Activated CD8-positive, alpha-beta memory T cell treated with anti-CD3 and anti-CD28 coated beads for 36 hours (primary cell): ENCODE measurements around the gene PGK1. TPM values are rescaled to one million over a fixed set of nuclear protein-coding genes. Genes with fewer than 3 reads are reported as not detected.
"Not testable (repeated sequence)": the region's sequence is repeated elsewhere in the genome, so short reads cannot be mapped to it uniquely, and the experiment has no call there.

Experiments
- CTCF ChIA-PET: fragments of 350-600 bp; sonication (Branson Sonifier 250); formaldehyde crosslinking; loops from one replicate; lab custom pipeline; 2021; ENCODE audit warnings: antibody characterized with exemption; lab: Charles Lee
- POLR2A ChIA-PET: fragments of 350-600 bp; sonication (Branson Sonifier 250); formaldehyde crosslinking; loops from one replicate; lab custom pipeline; 2021; ENCODE audit warnings: antibody characterized with exemption; lab: Charles Lee
- total RNA-seq, 2 experiments: library from RNA; stranded (reverse); gene quantifications; one replicate each; pipeline ENCODE4 v1.2.3, GENCODE V29; 2021

Gene PGK1
- 1,000 to 10,000 TPM; 1,080 to 1,092 TPM for total RNA-seq

- CTCF ChIA-PET = no interaction called here
- POLR2A ChIA-PET = interaction anchor here (0.6 to 1.3 kb wide), 5 partner anchors 14 to 854 kb away, joined by 3 to 6 read pairs (median 3); partner anchors contain the start of gene ATP7A
These were observed at the start of gene PGK1 for GRCh38 chrX:78103623-78104446. Gene PGK1, plus strand, starts transcription at chrX:78104248. Its CDS starts 93 bp downstream, at chrX:78104341.

GRCh38 chrX:78063687-78064086 is 40.4 kb upstream of the PGK1 start:
- ChIA-PET POLR2A (no interaction called here), CTCF (no interaction called here)

GRCh38 chrX:78064152-78064551 is 39.9 kb upstream of the PGK1 start:
- CTCF ChIA-PET = no interaction called here
- POLR2A ChIA-PET = no interaction called here

- POLR2A ChIA-PET = interaction anchor here (0.8 kb wide), 1 partner anchor 38 kb away, joined by 3 read pairs; no protein-coding TSS in a partner anchor
These were observed 39.1 kb upstream of the PGK1 start for GRCh38 chrX:78064698-78065601.

GRCh38 chrX:78066110-78066509 is 37.9 kb upstream of the PGK1 start:
- POLR2A ChIA-PET = no interaction called here

More at GRCh38 chrX:78064698-78065601, 39.1 kb upstream of the PGK1 start:
- CTCF ChIA-PET = interaction anchor here (0.6 to 1.0 kb wide), 2 partner anchors 27 to 36 kb away, joined by 3 to 6 read pairs; no protein-coding TSS in a partner anchor

GRCh38 chrX:78071331-78071730 is 32.7 kb upstream of the PGK1 start:
- POLR2A ChIA-PET = no interaction called here
- CTCF ChIA-PET = no interaction called here

More at GRCh38 chrX:78066110-78066509, 37.9 kb upstream of the PGK1 start:
- CTCF ChIA-PET = no interaction called here

GRCh38 chrX:78073147-78074077 is 30.6 kb upstream of the PGK1 start:
- POLR2A ChIA-PET = not testable (repeated sequence)
- CTCF ChIA-PET = interaction anchor here (1.5 kb wide), 1 partner anchor 175 kb away, joined by 4 read pairs; the partner anchor contains the start of gene COX7B

- ChIA-PET POLR2A (no interaction called here), CTCF (interaction anchor here (1.5 kb wide), 1 partner anchor 175 kb away, joined by 4 read pairs; the partner anchor contains the start of gene COX7B)
These were observed 30.0 kb upstream of the PGK1 start for GRCh38 chrX:78074088-78074487.

- ChIA-PET CTCF (no interaction called here), POLR2A (no interaction called here)
These were observed 28.2 kb upstream of the PGK1 start for GRCh38 chrX:78075787-78076389.

GRCh38 chrX:78081413-78081812 is 22.6 kb upstream of the PGK1 start:
- CTCF ChIA-PET, POLR2A ChIA-PET: not testable (repeated sequence)

- POLR2A ChIA-PET = no interaction called here
These were observed 11.8 kb upstream of the PGK1 start for GRCh38 chrX:78092296-78092695.

GRCh38 chrX:78098108-78098507 is 5.9 kb upstream of the PGK1 start:
- POLR2A ChIA-PET = no interaction called here
- CTCF ChIA-PET = no interaction called here

More at GRCh38 chrX:78092296-78092695, 11.8 kb upstream of the PGK1 start:
- CTCF ChIA-PET = interaction anchor here (0.5 to 1.2 kb wide), 2 partner anchors 27 to 191 kb away, joined by 3 to 6 read pairs; no protein-coding TSS in a partner anchor

- POLR2A ChIA-PET = no interaction called here
- CTCF ChIA-PET = no interaction called here
These were observed 2.0 kb upstream of the PGK1 start for GRCh38 chrX:78102091-78102490.

GRCh38 chrX:78103001-78103622 is 936 bp upstream of the PGK1 start:
- POLR2A ChIA-PET = interaction anchor here (1.1 kb wide), 1 partner anchor 38 kb away, joined by 3 read pairs; no protein-coding TSS in a partner anchor
- CTCF ChIA-PET = no interaction called here

- CTCF ChIA-PET = no interaction called here
- POLR2A ChIA-PET = interaction anchor here (0.6 to 1.3 kb wide), 5 partner anchors 13 to 853 kb away, joined by 3 to 6 read pairs (median 3); partner anchors contain the start of gene ATP7A
These were observed 564 bp downstream of the PGK1 start for GRCh38 chrX:78104447-78105176.

- CTCF ChIA-PET = interaction anchor here (1.1 kb wide), 1 partner anchor 33 kb away, joined by 3 read pairs; the partner anchor contains the start of gene TAF9B
- POLR2A ChIA-PET = no interaction called here
These were observed 2.0 kb downstream of the PGK1 start for GRCh38 chrX:78105944-78106650.
